Stimulated activated naive CD8-positive, alpha-beta T cell treated with anti-CD3 and anti-CD28 coated beads, Interleukin-15, amount 100 ng/mL, for 72 hours (primary cell): ENCODE data around the gene TMEM130.
"Not testable (repeated sequence)": the region's sequence is repeated elsewhere in the genome, so short reads cannot be mapped to it uniquely, and the experiment has no call there.

ENCODE experiments used
- ATAC-seq: fragments of 150-1000 bp; cut with Tn5 transposase; 2 replicates; pipeline ENCODE4 v1.10.0; 2021; ENCODE audit warnings: mild to moderate bottlenecking, moderate library complexity
- DNase-seq, 2 donors: peaks; one replicate each; pipeline ENCODE4 v3.0.0; 2021 to 2022
- H3K27ac Mint-ChIP-seq, 2 donors: one replicate each; pipeline ENCODE4 v1.8.0; 2022; ENCODE audit warnings: mild to moderate bottlenecking in 2 of 2, mixed read lengths in 2 of 2, moderate library complexity in 2 of 2
- H3K27me3 Mint-ChIP-seq: one replicate; pipeline ENCODE4 v1.8.0; 2022; ENCODE audit warnings: mixed read lengths
- H3K4me1 Mint-ChIP-seq: one replicate; pipeline ENCODE4 v1.8.0; 2022; ENCODE audit warnings: mild to moderate bottlenecking, mixed read lengths
- H3K4me3 Mint-ChIP-seq, 2 donors: one replicate each; pipeline ENCODE4 v1.8.0; 2022; ENCODE audit warnings: mild to moderate bottlenecking in 2 of 2, mixed read lengths in 2 of 2, moderate library complexity in 1 of 2
- H3K9me3 Mint-ChIP-seq, 2 donors: one replicate each; pipeline ENCODE4 v1.8.0; 2022; ENCODE audit warnings: mixed read lengths in 2 of 2

The TMEM130 gene

DNA sequence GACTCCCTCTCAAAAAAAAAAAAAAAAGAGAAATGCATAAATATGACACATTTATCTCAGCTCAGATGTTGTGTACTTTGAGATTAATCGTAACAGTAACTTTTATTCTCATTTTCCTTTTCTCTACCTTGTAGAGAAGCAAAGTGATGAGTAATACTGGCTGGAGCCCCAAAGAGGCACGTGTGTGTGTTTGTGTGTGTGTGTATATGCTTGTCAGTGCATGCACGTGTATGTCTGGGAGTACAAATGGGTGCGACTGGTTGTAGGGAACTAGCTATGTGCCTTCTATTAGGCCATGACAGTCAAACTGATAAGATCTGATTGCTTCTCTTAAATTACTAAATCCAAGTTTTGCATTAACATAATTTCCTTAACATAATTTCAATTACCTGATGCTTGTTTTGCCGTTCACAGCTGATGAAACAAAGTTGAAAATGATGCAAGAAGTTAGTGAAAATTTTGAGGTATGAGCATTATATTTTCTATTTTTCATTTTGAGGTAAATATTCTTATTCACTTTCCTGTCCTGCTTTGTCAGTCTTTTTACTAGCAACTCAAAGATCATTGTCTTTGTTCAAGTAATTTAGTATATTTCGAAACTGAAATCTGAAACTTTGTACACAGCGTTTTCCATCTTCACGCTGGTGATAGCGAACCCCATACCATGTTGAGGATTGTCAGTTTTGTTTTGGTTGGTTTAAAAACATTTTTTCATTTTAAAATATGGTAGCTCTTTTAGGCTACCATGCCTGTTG lies 11.9 kb upstream of the TMEM130 start:
- H3K27ac Mint-ChIP-seq = peak overlapping the region in 1 of 2 donors; percentile 52
- H3K4me1 Mint-ChIP-seq = peaks cover 10% of the 10 kb centered on the region
- no peaks in the 10 kb centered on the region for H3K9me3 Mint-ChIP-seq
- H3K4me3 Mint-ChIP-seq = no peak overlapping the region
- no peaks in the 10 kb centered on the region for H3K27me3 Mint-ChIP-seq
- no peak for DNase-seq
- no peak for ATAC-seq

DNA sequence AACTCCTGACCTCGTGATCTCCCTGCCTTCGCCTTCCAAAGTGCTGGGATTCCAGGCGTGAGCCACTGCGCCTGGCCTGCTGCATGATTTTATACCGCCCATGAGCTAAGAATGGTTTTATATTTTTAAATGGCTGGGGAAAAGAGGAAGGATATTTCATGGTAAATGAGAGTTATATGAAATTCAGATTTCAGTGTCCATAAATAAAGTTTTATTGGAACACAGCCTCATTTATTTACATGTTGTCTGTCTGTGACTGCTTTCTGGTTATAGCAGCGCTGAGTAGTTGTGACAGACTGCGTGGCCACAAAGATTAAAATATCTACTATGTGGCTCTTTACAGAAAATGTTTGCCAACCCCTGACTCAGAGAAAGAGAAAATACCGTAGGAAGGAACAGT lies 10.7 kb upstream of the TMEM130 start:
- no peaks in the 10 kb centered on the region for H3K9me3 Mint-ChIP-seq
- peak overlapping the region in 1 of 2 donors; percentile 99 for H3K27ac Mint-ChIP-seq
- ATAC-seq (no peak), DNase-seq (no peak)
- peaks cover 10% of the 10 kb centered on the region for H3K4me1 Mint-ChIP-seq
- peaks cover 3% of the 10 kb centered on the region for H3K27me3 Mint-ChIP-seq
- peak overlapping the region; percentile 91 to 96 for H3K4me3 Mint-ChIP-seq

DNA sequence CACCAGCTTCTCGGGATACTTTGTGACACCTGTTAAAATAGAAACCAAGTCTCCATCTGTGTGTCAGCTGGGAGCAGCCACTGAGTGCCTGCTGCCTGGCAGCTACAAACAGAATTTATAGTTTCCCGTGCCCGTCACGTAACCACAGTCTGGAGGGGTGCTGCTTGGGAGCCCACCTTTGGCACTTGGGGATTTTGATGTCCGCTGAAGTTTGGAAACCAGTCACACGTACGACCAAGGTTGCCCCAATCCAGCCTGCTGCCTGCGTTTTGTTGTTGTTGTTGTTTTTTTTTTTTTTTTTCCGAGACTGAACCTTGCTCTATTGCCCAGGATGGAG lies 10.1 kb upstream of the TMEM130 start:
- peak overlapping the region; percentile 84 to 99 for H3K27ac Mint-ChIP-seq

DNA sequence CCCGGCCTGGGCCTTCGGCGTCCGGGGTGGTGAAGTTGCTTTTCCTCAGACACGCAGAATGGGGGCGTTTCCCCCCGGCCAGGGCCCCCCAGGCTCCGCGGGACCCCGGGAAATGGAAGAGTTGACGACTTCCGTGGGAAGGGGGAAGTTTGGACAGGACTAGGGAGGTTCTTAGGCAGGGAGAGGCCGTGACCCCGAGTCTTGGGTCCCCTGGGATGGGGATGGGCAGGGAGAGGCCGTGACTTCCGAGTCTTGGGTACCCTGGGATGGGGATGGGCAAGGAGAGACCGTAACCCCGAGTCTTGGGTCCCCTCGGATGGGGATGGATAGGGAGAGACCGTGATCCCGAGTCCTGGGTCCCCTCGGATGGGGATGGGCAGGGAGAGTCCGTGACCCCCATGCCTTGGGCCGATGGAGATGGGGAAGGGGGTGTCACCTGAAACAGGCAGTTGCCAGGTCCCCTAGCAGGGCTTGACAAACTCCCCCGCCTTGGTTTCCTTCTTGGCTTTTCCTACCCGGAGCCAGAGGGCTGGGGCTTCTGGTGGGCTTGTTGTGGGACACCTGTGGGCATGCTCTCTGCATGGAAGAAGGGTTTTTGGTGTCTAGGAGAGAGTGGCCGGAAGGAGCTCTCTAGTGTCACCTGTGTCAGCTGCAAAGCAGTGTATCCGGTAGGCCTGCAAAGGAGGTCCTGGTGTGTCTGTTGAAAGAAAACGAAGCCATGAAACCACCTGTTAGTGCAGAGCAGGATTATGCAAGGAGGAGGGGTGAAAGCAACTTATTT lies 9.6 kb upstream of the TMEM130 start:
- peak; percentile 67 to 81 for DNase-seq
- peak; percentile 92 for ATAC-seq
- H3K4me1 Mint-ChIP-seq = peaks cover 10% of the 10 kb centered on the region

More for the DNA sequence above, 10.1 kb upstream of the TMEM130 start:
- DNase-seq (no peak), ATAC-seq (no peak)
- Mint-ChIP-seq H3K4me3 (peak overlapping the region; percentile 91 to 96), H3K9me3 (no peaks in the 10 kb centered on the region), H3K4me1 (peaks cover 10% of the 10 kb centered on the region), H3K27me3 (peaks cover 9% of the 10 kb centered on the region)

DNA sequence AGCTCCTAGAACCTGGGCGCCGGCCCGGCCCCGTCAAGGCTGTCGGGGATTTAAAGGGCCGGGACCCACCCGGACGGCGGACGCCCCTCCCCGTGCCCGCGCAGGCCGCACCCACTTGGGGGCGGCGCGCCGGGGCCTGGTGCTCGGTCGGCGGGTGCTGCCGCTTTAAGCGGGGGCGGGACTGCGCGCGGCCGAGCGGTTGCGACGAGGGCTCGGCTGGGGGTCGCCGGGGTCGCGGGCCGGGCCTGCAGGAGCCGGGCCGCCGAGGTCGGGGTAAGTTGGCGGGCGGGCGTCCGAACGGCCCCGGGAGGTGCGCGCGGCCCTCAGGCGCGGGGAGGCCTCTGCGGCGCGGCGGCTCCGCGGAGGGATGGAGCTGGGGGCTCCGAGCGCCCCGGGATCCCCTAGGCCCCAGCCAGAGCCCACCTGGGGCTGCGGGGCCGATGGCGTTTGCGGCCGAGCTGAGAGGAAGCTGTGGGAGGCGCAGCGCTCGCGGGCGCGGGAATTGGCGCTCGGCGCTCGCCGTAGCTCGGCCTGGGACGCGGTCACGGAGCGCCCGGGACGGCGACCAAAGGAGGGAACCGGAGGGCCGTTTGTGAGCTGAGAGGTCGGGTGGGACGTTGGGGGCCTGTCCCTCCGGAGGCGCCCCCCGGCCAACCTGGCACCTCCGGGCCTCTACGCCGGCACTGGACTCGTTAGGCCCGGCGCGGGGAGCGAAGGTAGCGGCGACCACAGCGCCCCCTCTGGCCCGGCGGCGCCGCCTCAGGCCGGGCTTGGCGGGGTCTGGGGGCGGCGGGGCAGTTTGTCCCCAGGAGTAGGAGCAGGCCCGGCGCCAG lies 8.8 kb upstream of the TMEM130 start, which contains the start of gene TRRAP:
Gene TRRAP, plus strand, starts transcription at position 168 of the 833 bp plus-strand sequence. CDS start 2,619 bp downstream, outside the sequence.
- H3K4me3 Mint-ChIP-seq = peak within 1 kb of the TSS; percentile 91 to 96
- H3K27ac Mint-ChIP-seq = peak within 1 kb of the TSS; percentile 98 to 99
- DNase-seq (peak; percentile 86), ATAC-seq (peak; percentile 83)
- no peaks in the 10 kb centered on the region for H3K9me3 Mint-ChIP-seq
- H3K4me1 Mint-ChIP-seq = peaks cover 10% of the 10 kb centered on the region
- H3K27me3 Mint-ChIP-seq = peaks cover 17% of the 10 kb centered on the region

More for the DNA sequence above, 9.6 kb upstream of the TMEM130 start:
- H3K9me3 Mint-ChIP-seq = no peaks in the 10 kb centered on the region
- peak overlapping the region; percentile 91 to 96 for H3K4me3 Mint-ChIP-seq
- peak overlapping the region; percentile 98 to 99 for H3K27ac Mint-ChIP-seq
- H3K27me3 Mint-ChIP-seq = peaks cover 14% of the 10 kb centered on the region

DNA sequence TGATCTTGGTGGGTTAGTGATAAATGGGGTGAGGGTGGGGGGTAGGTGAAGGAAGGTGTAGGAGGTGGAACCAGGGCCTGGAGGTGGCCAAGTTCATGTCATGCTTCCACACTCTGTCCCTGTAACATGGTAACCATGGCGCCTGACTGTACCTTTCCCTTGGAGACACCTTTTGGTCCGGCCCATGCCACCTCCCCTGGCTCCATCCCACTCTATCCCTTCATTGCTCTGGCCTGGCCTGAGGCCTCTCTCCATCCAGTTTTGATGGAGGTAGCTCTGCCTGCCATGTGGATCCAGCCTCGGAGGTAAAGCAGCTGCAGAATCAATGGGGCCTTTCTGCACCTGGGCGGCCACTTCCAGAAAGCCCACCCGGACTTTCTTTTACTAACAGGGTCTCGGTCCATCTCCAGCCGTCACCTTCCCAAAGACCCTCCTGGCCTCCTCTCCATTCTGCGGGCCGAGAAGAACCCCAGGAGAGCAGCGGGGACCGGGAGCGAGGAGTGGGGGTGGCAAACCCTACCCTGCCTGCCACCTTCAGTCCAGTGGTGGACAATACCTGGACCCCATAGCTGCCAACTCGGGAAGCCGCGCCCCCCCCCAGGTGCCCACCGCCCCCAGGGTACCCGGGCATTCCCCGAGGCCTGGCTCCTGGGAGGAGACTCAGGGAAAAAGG lies 8.0 kb upstream of the TMEM130 start:
- H3K4me1 Mint-ChIP-seq = peaks cover 10% of the 10 kb centered on the region
- H3K4me3 Mint-ChIP-seq = peak overlapping the region; percentile 22 to 96
- peaks cover 17% of the 10 kb centered on the region for H3K27me3 Mint-ChIP-seq
- H3K27ac Mint-ChIP-seq = peak overlapping the region in 1 of 2 donors; percentile 74
- ATAC-seq (no peak), DNase-seq (no peak)
- no peaks in the 10 kb centered on the region for H3K9me3 Mint-ChIP-seq

DNA sequence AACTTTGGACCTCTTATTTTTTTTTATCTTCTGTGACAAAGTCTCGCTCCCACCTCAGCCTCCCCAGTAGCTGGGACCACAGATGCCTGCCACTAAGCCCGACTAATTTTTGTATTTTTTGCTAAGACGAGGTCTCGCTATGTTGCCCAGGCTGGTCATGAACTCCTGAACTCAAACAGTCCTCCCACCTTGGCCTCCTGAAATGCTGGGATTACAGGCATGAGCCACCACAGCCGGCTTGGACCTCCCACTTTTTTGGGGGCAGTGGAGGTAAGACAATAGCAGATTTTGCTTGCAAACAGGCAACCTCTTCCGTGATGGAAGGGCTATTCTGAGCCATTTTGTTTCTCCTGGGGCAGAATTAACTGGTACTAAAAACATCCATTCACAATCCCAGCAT lies 7.3 kb upstream of the TMEM130 start:
- peak overlapping the region in 1 of 2 donors; percentile 64 for H3K27ac Mint-ChIP-seq
- H3K27me3 Mint-ChIP-seq = peaks cover 17% of the 10 kb centered on the region
- H3K4me1 Mint-ChIP-seq = peaks cover 10% of the 10 kb centered on the region
- no peak overlapping the region for H3K4me3 Mint-ChIP-seq
- DNase-seq (no peak), ATAC-seq (no peak)
- H3K9me3 Mint-ChIP-seq = no peaks in the 10 kb centered on the region

- ATAC-seq (no peak), DNase-seq (no peak)
- H3K27ac Mint-ChIP-seq = no peak overlapping the region
- H3K9me3 Mint-ChIP-seq = no peaks in the 10 kb centered on the region
- no peak overlapping the region for H3K4me3 Mint-ChIP-seq
- peaks cover 16% of the 10 kb centered on the region for H3K4me1 Mint-ChIP-seq
- H3K27me3 Mint-ChIP-seq = peaks cover 33% of the 10 kb centered on the region
These were observed 5.7 kb upstream of the TMEM130 start for GRCh38 chr7:98875501-98875900.

- Mint-ChIP-seq H3K27ac (no peak overlapping the region), H3K4me3 (no peak overlapping the region)
- ATAC-seq = no peak
These were observed 5.1 kb upstream of the TMEM130 start for GRCh38 chr7:98874942-98875341.

GRCh38 chr7:98873610-98874009 lies 3.8 kb upstream of the TMEM130 start:
- H3K4me3 Mint-ChIP-seq, H3K27ac Mint-ChIP-seq, DNase-seq, H3K9me3 Mint-ChIP-seq, ATAC-seq: not testable (repeated sequence)
- H3K27me3 Mint-ChIP-seq = peaks cover 47% of the 10 kb centered on the region
- peaks cover 16% of the 10 kb centered on the region for H3K4me1 Mint-ChIP-seq

More at GRCh38 chr7:98874942-98875341, 5.1 kb upstream of the TMEM130 start:
- H3K9me3 Mint-ChIP-seq = no peaks in the 10 kb centered on the region
- no peak for DNase-seq
- H3K4me1 Mint-ChIP-seq = peaks cover 14% of the 10 kb centered on the region
- H3K27me3 Mint-ChIP-seq = peaks cover 37% of the 10 kb centered on the region

DNA sequence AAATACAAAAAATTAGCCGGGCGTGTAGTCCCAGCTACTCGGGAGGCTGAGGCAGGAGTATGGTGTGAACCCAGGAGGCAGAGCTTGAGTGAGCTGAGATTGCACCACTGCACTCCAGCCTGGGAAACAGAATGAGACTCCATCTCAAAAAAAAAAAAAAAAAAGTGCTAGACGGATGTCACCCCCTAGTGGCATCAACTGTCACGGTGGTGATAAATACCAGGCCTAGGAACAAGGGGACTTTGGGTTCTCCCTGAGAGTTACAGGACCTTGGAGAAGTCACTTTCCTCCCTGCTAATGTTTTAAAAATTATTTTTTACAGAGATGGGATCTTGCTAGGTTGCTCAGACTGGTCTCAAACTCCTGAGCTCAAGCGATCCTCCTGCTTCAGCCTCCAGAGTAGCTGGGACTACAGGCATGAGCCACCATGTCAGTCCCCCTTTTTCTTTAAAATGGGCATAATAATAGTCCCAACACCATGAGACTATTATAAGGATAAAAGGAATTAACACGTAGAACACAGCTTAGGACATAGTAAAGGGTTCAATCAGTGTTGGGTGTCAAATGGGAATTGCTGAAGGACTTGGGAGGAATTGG lies 2.6 kb upstream of the TMEM130 start:
- H3K4me3 Mint-ChIP-seq = no peak overlapping the region
- ATAC-seq = peak; percentile 24
- peaks cover 59% of the 10 kb centered on the region for H3K27me3 Mint-ChIP-seq
- no peak overlapping the region for H3K27ac Mint-ChIP-seq
- peaks cover 16% of the 10 kb centered on the region for H3K4me1 Mint-ChIP-seq
- DNase-seq = peak; percentile 15 to 26
- no peaks in the 10 kb centered on the region for H3K9me3 Mint-ChIP-seq

DNA sequence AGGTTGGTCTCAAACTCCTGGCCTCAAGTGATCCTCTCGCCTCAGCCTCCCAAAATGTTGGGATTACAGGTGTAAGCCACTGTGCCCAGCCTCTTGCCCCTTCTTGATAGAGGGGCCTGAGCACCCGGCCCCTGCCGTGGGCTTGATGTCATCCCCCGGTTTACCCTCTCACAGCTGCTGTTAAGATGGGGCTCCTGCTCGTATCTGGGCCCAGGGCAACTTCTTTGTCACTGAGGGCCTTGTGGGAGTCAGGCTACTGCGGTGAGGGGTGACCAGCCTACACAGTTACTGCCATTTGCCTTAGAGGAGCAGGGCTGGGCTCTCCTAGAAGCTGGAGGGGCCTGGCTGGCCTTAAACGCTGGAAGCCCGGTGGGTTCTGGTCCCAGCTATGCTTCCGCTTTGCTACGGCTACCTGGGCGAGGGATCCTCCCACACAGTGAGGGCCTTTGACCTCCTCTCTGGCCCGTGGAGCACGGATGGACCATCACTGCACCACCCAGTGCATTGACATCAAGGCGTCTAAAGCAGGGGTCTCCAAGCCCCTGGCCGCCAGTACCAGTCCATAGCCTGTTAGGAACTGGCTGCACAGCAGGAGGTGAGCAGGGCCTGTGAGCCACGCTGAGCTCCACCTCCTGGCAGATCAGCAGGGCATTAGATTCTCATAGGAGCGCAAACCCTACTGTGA lies 1.1 kb upstream of the TMEM130 start:
- Mint-ChIP-seq H3K4me3 (peak overlapping the region; percentile 78 to 81), H3K9me3 (no peaks in the 10 kb centered on the region), H3K27ac (no peak overlapping the region), H3K27me3 (peaks cover 64% of the 10 kb centered on the region), H3K4me1 (peaks cover 16% of the 10 kb centered on the region)
- no peak for ATAC-seq
- no peak for DNase-seq

- H3K4me3 Mint-ChIP-seq = peak overlapping the region; percentile 78 to 81
- DNase-seq (peak; percentile 38 to 58), ATAC-seq (peak; percentile 85)
- peaks cover 58% of the 10 kb centered on the region for H3K27me3 Mint-ChIP-seq
- no peak overlapping the region for H3K27ac Mint-ChIP-seq
- H3K9me3 Mint-ChIP-seq = no peaks in the 10 kb centered on the region
- H3K4me1 Mint-ChIP-seq = peaks cover 16% of the 10 kb centered on the region
These were observed 372 bp upstream of the TMEM130 start for GRCh38 chr7:98870121-98870651.
